ENCODE results near the gene FPGS.

DNA sequence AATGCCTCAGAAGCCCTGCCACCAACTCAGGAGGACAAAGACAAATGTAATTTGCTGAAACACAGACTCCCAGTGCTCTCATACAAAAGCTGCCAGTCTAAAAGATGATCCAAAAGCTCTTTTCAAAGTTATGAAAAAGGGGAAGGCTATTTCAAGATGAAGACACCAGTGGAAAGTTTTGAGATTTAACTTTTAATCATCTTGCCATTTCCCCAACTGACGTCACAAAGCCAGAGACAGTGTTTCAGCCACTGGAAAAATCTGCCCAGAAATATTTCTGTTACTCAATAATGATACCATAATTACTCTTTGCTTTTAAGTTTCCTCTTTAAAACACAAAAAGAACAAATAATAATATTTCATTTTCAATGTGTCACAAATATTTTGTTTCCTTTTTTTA lies 30.9 kb downstream of the FPGS start:
- TF ChIP-seq, protein P1, sequence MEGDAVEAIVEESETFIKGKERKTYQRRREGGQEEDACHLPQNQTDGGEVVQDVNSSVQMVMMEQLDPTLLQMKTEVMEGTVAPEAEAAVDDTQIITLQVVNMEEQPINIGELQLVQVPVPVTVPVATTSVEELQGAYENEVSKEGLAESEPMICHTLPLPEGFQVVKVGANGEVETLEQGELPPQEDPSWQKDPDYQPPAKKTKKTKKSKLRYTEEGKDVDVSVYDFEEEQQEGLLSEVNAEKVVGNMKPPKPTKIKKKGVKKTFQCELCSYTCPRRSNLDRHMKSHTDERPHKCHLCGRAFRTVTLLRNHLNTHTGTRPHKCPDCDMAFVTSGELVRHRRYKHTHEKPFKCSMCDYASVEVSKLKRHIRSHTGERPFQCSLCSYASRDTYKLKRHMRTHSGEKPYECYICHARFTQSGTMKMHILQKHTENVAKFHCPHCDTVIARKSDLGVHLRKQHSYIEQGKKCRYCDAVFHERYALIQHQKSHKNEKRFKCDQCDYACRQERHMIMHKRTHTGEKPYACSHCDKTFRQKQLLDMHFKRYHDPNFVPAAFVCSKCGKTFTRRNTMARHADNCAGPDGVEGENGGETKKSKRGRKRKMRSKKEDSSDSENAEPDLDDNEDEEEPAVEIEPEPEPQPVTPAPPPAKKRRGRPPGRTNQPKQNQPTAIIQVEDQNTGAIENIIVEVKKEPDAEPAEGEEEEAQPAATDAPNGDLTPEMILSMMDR (IDR thresholded peaks at IDR 0.05), result no peak
- TF ChIP-seq POLR2A (IDR thresholded peaks at IDR 0.05), result no peak
